ENCODE data around the gene DPYD.

GRCh38 chr1:97827887-97828286 lies 92.9 kb downstream of the DPYD start:
- no peak for TF ChIP-seq EP300 (IDR thresholded peaks at IDR 0.05)
- TF ChIP-seq CTCF (IDR thresholded peaks at IDR 0.05): no peak
- no peak for TF ChIP-seq POLR2A (IDR thresholded peaks at IDR 0.05)

Measured in sigmoid colon (tissue), 4 donors.